Fibroblast of skin of right quadriceps (primary cell): Measurements from ENCODE around the gene ACSS3.
"Not testable (repeated sequence)": the region's sequence is repeated elsewhere in the genome, so short reads cannot be mapped to it uniquely, and the experiment has no call there.

Experiments
- DNase-seq: peaks from one replicate; pipeline ENCODE4 v3.0.0-alpha.2; 2013

The ACSS3 gene, protein sequence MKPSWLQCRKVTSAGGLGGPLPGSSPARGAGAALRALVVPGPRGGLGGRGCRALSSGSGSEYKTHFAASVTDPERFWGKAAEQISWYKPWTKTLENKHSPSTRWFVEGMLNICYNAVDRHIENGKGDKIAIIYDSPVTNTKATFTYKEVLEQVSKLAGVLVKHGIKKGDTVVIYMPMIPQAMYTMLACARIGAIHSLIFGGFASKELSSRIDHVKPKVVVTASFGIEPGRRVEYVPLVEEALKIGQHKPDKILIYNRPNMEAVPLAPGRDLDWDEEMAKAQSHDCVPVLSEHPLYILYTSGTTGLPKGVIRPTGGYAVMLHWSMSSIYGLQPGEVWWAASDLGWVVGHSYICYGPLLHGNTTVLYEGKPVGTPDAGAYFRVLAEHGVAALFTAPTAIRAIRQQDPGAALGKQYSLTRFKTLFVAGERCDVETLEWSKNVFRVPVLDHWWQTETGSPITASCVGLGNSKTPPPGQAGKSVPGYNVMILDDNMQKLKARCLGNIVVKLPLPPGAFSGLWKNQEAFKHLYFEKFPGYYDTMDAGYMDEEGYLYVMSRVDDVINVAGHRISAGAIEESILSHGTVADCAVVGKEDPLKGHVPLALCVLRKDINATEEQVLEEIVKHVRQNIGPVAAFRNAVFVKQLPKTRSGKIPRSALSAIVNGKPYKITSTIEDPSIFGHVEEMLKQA

DNA sequence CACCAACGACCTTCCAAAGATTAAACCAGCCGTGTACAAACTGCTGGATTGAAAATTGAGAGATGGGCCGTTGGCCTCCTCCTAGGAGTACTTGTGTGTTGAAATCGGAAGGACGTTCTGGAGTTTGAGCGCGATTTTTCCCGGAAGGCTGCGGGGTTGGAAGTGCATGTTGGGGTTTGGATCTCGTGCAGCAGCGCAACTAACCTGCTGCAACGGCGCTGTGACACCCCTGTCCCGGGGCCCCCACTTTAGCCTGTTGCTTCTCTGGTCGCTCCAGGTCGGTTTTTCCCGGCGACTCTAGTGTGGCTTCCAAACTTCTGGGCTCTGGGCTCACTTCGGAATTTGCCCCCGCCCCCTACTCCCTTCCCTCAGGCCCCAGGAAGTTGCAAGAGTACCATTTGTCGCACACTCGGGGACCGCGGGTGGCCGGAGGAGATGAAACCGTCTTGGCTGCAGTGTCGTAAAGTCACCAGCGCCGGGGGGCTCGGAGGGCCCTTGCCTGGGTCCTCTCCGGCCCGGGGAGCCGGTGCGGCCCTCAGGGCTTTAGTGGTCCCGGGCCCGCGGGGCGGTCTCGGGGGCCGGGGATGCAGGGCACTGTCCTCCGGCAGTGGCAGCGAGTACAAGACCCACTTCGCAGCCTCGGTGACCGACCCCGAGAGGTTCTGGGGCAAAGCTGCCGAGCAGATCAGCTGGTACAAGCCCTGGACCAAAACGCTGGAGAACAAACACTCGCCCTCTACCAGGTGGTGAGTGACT is at the start of gene ACSS3:
ACSS3 (plus strand) TSS at position 394 of the 756 bp plus-strand sequence; CDS start at position 436, 42 bp downstream.
- peak; percentile 44 for DNase-seq

DNA sequence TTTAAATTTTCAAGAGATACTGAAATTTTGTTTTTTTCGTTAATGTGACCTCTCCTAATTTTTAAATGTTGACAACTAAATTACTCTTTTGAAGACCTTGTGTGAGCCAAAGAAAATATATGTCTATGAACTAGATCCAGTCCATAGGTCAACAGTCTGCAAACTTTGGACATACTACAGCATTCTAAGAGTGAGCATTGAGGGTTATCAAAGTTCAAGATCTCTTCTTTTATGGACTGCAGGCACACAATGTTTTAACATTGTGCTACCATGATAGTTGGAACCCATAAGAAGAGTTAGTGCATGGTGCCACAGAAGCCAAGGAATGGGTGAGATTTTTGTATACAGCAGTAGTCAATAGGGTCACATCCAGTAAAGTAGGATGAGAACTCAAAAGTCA is 43.0 kb upstream of the ACSS3 start:
- no peak for DNase-seq

DNA sequence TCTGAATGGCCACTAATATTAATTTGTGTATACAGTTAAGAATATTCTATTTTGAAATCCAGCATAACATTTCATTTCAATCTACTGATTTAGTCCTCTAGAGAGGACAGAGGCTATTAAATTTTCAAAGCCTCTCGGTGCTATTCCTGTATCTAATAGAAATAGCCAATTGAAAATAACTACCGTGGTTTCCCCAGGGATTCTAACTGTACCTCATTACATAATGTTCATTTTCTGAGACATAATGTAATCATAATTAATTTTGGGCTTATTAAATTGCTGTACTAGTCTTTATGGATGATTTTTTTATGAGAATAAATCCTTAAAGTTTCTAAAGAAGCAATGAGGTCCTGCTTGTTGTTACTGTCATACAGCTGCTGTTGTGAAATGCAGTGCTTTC is 38.6 kb upstream of the ACSS3 start:
- DNase-seq = no peak

GRCh38 chr12:81043979-81044740 is 33.7 kb upstream of the ACSS3 start:
- DNase-seq = no peak

DNA sequence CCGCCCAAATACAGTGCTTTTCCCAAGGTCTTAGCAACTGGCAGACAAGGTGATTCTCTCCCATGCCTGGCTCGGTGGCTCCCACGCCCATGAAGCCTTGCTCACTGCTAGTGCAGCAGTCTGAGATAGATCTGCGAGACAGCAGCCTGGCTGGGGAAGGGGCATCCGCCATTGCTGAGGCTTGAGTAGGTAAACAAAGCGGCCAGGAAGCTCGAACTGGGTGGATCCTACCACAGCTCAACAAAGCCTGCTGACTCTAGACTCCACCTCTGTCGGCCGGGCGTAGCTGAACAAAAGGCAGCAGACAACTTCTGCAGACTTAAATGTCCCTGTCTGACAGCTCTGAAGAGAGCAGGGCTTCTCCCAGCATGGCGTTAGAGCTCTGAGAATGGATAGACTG is 12.9 kb upstream of the ACSS3 start:
- not testable (repeated sequence) for DNase-seq

DNA sequence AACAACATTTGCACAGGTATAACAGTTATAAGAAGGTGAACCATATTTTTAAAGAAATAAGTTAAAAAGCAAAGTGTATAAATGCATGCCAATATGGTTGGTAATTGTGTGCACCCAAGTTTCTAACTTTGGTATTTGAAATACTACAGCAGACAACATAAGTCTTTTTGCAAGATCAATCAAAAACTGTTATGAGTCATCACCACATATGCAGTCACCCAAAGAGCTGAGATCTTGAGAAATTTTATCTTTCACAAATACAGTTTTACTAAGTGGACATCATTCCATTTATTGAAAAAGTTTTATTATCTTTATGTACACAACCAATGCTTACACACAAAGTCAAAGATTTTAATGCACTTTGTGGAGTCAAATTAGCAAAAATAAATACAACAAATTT is 7.0 kb upstream of the ACSS3 start:
- DNase-seq = peak; percentile 12

GRCh38 chr12:81075539-81075938 is 2.3 kb upstream of the ACSS3 start:
- DNase-seq = no peak

GRCh38 chr12:81077329-81077685 is 572 bp upstream of the ACSS3 start:
- DNase-seq = no peak

GRCh38 chr12:81078469-81079196 is 754 bp downstream of the ACSS3 start:
- peak; percentile 60 for DNase-seq

- DNase-seq = no peak
These were observed 1.6 kb downstream of the ACSS3 start for GRCh38 chr12:81079280-81080076.

DNA sequence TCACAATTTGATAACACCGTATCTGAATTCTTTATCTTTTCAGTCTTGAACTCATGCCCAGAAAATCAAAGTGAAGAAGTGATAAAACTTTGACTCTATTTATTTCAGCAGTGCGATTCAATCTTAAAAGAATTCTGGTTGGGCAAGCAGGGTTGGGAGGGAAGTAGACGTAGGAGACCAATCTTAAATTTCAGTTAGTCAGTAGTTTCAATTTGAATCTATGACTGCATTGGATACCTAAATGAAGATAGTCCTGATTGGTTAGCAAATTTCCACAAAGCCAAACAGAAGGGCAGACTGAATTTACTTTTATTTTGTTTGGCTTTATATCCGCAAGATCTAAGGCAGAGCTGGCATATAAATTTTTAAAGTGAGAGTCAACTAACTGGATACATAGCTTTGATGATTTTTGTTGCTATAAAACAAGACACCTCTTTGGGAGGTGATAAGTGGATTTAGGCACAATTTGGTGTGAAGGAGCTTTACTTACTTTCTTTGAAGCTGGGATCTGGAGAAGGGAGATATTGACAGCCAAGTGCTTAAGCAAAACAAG is 2.6 kb downstream of the ACSS3 start:
- no peak for DNase-seq

- no peak for DNase-seq
These were observed 3.8 kb downstream of the ACSS3 start for GRCh38 chr12:81081726-81082125.

DNA sequence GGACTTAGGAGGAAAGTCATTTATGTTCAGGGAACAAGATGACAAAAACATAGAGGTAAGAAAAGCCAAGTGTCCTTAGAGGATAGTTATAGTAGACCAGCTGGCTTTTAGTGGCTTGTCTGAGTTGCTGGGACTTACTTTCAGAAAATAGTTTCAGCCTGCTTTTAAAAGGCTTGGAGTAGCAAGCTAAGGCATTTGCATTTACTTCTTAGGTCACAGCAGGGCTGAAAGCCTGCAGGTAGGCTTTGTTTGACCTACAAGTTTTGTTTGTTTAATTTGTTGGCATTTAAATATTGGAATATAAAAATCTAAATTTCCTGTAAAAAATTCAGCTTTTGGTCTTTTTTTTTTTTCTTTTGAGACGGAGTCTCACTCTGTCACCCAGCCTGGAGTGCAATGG is 5.1 kb downstream of the ACSS3 start:
- DNase-seq = no peak

GRCh38 chr12:81083906-81084513 is 6.1 kb downstream of the ACSS3 start:
- DNase-seq = no peak

DNA sequence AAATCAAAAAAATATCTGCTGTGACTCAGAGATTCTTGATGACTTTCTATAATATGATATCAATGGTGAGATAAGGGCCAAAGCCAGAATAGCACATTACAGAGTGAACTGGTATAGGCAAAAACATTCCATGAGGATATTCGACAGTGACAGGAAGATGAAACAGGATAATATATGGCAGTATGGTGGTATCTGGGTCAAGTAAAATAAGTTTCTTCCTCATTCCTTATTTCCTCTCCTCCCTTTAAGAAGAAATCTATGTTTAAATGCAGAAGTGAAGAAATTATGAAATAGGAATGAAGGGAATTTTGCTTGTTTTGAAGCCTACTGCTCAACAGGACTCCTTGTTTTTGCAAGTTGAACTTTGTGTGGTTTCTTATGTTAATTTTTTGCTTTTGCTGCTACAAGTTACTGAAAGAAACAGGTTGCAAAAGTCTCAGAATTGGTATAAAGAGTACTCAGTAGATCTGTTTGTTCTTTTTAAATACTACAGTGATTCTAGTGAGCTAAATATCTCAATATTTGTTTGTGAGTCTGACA is 7.0 kb downstream of the ACSS3 start:
- peak; percentile 18 for DNase-seq

DNA sequence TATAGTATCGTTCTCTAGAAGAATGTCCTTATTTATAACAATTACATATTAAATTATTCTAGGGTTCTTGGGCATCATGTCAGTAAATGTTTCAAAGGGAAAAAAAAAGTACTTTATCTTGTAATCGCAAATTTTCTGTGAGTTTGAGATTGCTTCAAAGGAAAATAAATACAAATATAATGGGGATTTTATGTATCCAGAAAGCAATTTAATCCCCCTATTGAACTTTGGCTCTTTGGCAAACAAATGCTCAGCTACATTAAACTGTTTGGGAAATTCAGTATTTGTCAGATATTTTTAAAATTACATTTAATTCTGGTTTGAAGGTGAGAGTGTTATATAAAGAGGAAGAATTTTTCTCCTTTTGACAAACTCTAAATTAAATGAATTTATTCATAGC is 8.0 kb downstream of the ACSS3 start:
- DNase-seq = no peak

- no peak for DNase-seq
These were observed 8.5 kb downstream of the ACSS3 start for GRCh38 chr12:81086342-81086741.

DNA sequence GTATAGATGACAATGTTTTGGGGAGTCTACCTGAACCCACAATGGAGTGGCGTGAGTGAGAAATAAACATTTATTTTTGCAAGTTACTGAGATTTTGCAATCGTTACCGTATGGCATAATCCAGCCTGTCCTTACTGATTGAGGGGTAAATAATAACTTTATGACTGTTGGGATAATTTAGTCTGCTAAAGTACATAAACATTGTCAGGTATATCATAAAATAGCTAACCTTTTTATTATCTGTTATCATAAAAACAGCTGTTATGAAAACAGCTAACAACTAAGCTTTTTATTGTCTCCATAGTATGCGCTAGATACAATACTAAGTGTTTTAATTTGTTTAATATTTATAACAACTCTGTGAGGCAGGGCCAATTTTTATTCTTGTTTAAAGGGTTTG is 10.3 kb downstream of the ACSS3 start:
- no peak for DNase-seq

- DNase-seq = no peak
These were observed 11.5 kb downstream of the ACSS3 start for GRCh38 chr12:81089412-81089811.

DNA sequence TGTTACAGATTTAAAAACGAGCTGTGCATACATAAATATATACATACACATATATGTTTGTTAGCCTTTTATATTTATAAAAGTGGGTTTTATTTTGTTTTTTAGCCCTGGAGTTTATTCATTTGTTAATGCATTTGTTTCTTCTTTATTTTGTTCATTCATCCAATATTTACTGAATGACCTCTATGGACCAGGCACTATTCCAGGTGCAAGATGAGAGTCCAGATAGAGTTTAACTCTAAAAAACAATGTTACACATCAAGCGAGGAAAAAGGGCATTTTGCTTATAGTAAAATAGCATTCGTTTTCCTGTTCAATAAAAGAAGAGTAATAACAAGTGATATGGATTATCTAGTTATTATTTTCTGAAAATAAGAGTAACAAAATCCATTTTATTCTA is 14.2 kb downstream of the ACSS3 start:
- DNase-seq = no peak
